AG09319 (cell line): ENCODE results near the gene SLC39A11.

Experiments
- DNase-seq: peaks from one replicate; pipeline ENCODE4 v3.0.0-alpha.2; 2010; ENCODE audit warnings: low read depth; ENCODE audit errors: extremely low read depth
- CTCF ChIP-seq: IDR thresholded peaks from 2 replicates; pipeline ENCODE4 v1.5.1; 2011; ENCODE audit warnings: low read depth, mild to moderate bottlenecking, inconsistent platforms, low read length, moderate library complexity

Gene SLC39A11

GRCh38 chr17:72682605-72683004 is 409.9 kb downstream of the SLC39A11 start:
- TF ChIP-seq CTCF, result no peak
- DNase-seq, result no peak

- DNase-seq, result no peak
- TF ChIP-seq CTCF, result no peak
Observed at GRCh38 chr17:72681844-72682243, 410.6 kb downstream of the SLC39A11 start.

- no peak for DNase-seq
- TF ChIP-seq CTCF, result no peak
Observed at GRCh38 chr17:72677714-72678390, 414.6 kb downstream of the SLC39A11 start.

- no peak for TF ChIP-seq CTCF
- DNase-seq, result no peak
Observed at GRCh38 chr17:72677108-72677507, 415.4 kb downstream of the SLC39A11 start.

- no peak for TF ChIP-seq CTCF
- no peak for DNase-seq
Observed at GRCh38 chr17:72672729-72673128, 419.8 kb downstream of the SLC39A11 start.

GRCh38 chr17:72671016-72671415 is 421.5 kb downstream of the SLC39A11 start:
- no peak for TF ChIP-seq CTCF
- DNase-seq, result no peak

GRCh38 chr17:72667096-72668063 is 425.1 kb downstream of the SLC39A11 start:
- DNase-seq, result no peak
- TF ChIP-seq CTCF, result no peak
